ENCODE results near the gene ARHGAP10. TPM values are rescaled to one million over a fixed set of nuclear protein-coding genes. Genes with fewer than 3 reads are reported as not detected.
"Not testable (repeated sequence)": the region's sequence is repeated elsewhere in the genome, so short reads cannot be mapped to it uniquely, and the experiment has no call there.

ARHGAP10 gene
- total RNA-seq, 2 donors from 2014 or later = 30.3 to 69.6 TPM

- Histone ChIP-seq H3K36me3 (no peaks in the 10 kb centered on the region), H3K4me1 (replicated peaks) (no peaks in the 10 kb centered on the region), H3K9me3 (no peaks in the 10 kb centered on the region), H3K4me3 (no peak overlapping the region), H3K27ac (no peak overlapping the region), H3K27me3 (replicated peaks; ENCODE audit: insufficient read depth) (no peaks in the 10 kb centered on the region)
- no peak for DNase-seq (ENCODE audit: low spot score)
- TF ChIP-seq CTCF (IDR thresholded peaks at IDR 0.05) = no peak
- 26% methylated on average over 2 of the region's 2 CpGs for WGBS
- intact Hi-C loops (cut with DNase I) = no loop called here
Observed at GRCh38 chr4:147899512-147899911, 167.6 kb downstream of the ARHGAP10 start.

- intact Hi-C loops (cut with DNase I) = no loop called here
- no peak for DNase-seq (ENCODE audit: low spot score)
Observed at GRCh38 chr4:147901388-147901787, 169.5 kb downstream of the ARHGAP10 start.

GRCh38 chr4:147901916-147902315, 170.0 kb downstream of the ARHGAP10 start:
- TF ChIP-seq CTCF (IDR thresholded peaks at IDR 0.05) = no peak
- TF ChIP-seq POLR2AphosphoS5 (IDR thresholded peaks at IDR 0.05) = no peak
- no peaks in the 10 kb centered on the region for H3K4me1 ChIP-seq (replicated peaks)
- no peaks in the 10 kb centered on the region for H3K27me3 ChIP-seq (replicated peaks; ENCODE audit: insufficient read depth)
- 87% methylated on average over 2 of the region's 2 CpGs for WGBS
- H3K36me3 ChIP-seq = no peaks in the 10 kb centered on the region
- no peak for DNase-seq (ENCODE audit: low spot score)
- no peak overlapping the region for H3K27ac ChIP-seq
- no peaks in the 10 kb centered on the region for H3K9me3 ChIP-seq
- intact Hi-C loops (cut with DNase I) = no loop called here
- no peak overlapping the region for H3K4me3 ChIP-seq

More at GRCh38 chr4:147901388-147901787, 169.5 kb downstream of the ARHGAP10 start:
- WGBS = 34% methylated on average over 2 of the region's 2 CpGs
- Histone ChIP-seq H3K27me3 (replicated peaks; ENCODE audit: insufficient read depth) (no peaks in the 10 kb centered on the region), H3K9me3 (no peaks in the 10 kb centered on the region), H3K36me3 (no peaks in the 10 kb centered on the region), H3K4me3 (no peak overlapping the region), H3K4me1 (replicated peaks) (no peaks in the 10 kb centered on the region), H3K27ac (no peak overlapping the region)
- TF ChIP-seq CTCF (IDR thresholded peaks at IDR 0.05) (no peak), POLR2AphosphoS5 (IDR thresholded peaks at IDR 0.05) (no peak), POLR2A (IDR thresholded peaks at IDR 0.05) (no peak)

GRCh38 chr4:147909225-147909624, 177.3 kb downstream of the ARHGAP10 start:
- Histone ChIP-seq H3K27ac (no peak overlapping the region), H3K36me3 (no peaks in the 10 kb centered on the region), H3K4me3 (no peak overlapping the region), H3K27me3 (replicated peaks; ENCODE audit: insufficient read depth) (no peaks in the 10 kb centered on the region), H3K9me3 (no peaks in the 10 kb centered on the region), H3K4me1 (replicated peaks) (no peaks in the 10 kb centered on the region)
- DNase-seq (ENCODE audit: low spot score) = no peak
- no peak for TF ChIP-seq POLR2A (IDR thresholded peaks at IDR 0.05)
- TF ChIP-seq CTCF (IDR thresholded peaks at IDR 0.05) = no peak
- TF ChIP-seq POLR2AphosphoS5 (IDR thresholded peaks at IDR 0.05) = no peak
- 46% methylated on average over 2 of the region's 2 CpGs for WGBS
- intact Hi-C loops (cut with DNase I) = no loop called here

- WGBS = 66% methylated on average over 3 of the region's 3 CpGs
- intact Hi-C loops (cut with DNase I) = no loop called here
- no peak overlapping the region for H3K4me3 ChIP-seq
- H3K36me3 ChIP-seq = no peaks in the 10 kb centered on the region
- no peaks in the 10 kb centered on the region for H3K9me3 ChIP-seq
- H3K4me1 ChIP-seq (replicated peaks) = no peaks in the 10 kb centered on the region
- TF ChIP-seq CTCF (IDR thresholded peaks at IDR 0.05) = no peak
- H3K27me3 ChIP-seq (replicated peaks; ENCODE audit: insufficient read depth) = no peaks in the 10 kb centered on the region
- no peak for DNase-seq (ENCODE audit: low spot score)
- no peak overlapping the region for H3K27ac ChIP-seq
Observed at GRCh38 chr4:147910315-147910714, 178.4 kb downstream of the ARHGAP10 start.

- H3K9me3 ChIP-seq; DNase-seq (ENCODE audit: low spot score); H3K27me3 ChIP-seq (replicated peaks; ENCODE audit: insufficient read depth); intact Hi-C loops (cut with DNase I); H3K36me3 ChIP-seq; H3K4me3 ChIP-seq; H3K27ac ChIP-seq; H3K4me1 ChIP-seq (replicated peaks): not testable (repeated sequence)
- 98% methylated on average over 2 of the region's 2 CpGs for WGBS
Observed at GRCh38 chr4:147912106-147912505, 180.2 kb downstream of the ARHGAP10 start.

Data from prostate gland (tissue), 2 donors.